ENCODE data around the gene REV3L.

DNA sequence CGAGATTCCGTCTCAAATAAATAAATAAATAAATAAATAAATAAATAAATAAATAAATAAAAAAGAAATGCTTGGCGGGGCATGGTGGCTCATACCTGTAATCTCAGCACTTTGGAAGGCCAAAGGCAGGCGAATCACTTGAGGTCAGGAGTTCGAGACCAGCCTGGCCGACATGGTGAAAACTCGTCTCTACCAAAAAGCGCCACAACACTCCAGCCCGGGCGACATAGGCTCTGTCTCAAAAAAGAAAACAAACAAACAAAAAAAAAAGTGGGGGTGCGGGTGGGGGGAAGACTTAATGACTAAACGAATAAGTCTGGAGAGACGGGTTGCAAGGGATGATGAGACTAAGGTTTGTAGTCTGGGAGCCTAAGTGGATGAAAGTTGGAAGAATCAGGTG, 225.0 kb downstream of the REV3L start:
- TF ChIP-seq, protein P1, sequence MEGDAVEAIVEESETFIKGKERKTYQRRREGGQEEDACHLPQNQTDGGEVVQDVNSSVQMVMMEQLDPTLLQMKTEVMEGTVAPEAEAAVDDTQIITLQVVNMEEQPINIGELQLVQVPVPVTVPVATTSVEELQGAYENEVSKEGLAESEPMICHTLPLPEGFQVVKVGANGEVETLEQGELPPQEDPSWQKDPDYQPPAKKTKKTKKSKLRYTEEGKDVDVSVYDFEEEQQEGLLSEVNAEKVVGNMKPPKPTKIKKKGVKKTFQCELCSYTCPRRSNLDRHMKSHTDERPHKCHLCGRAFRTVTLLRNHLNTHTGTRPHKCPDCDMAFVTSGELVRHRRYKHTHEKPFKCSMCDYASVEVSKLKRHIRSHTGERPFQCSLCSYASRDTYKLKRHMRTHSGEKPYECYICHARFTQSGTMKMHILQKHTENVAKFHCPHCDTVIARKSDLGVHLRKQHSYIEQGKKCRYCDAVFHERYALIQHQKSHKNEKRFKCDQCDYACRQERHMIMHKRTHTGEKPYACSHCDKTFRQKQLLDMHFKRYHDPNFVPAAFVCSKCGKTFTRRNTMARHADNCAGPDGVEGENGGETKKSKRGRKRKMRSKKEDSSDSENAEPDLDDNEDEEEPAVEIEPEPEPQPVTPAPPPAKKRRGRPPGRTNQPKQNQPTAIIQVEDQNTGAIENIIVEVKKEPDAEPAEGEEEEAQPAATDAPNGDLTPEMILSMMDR (IDR thresholded peaks at IDR 0.05) = no peak
- TF ChIP-seq ZFX (IDR thresholded peaks at IDR 0.05; ENCODE audit: borderline replicate concordance) = no peak
